CD4-positive, alpha-beta T cell treated with Interleukin-6 at 100 ng/mL for 8 hours (primary cell): ENCODE results near the gene TBL1X.

Experiments used
- DNase-seq: peaks from one replicate; pipeline ENCODE4 v3.0.0-alpha.2; 2020; ENCODE audit warnings: mixed read lengths, low spot score

Gene TBL1X

DNA sequence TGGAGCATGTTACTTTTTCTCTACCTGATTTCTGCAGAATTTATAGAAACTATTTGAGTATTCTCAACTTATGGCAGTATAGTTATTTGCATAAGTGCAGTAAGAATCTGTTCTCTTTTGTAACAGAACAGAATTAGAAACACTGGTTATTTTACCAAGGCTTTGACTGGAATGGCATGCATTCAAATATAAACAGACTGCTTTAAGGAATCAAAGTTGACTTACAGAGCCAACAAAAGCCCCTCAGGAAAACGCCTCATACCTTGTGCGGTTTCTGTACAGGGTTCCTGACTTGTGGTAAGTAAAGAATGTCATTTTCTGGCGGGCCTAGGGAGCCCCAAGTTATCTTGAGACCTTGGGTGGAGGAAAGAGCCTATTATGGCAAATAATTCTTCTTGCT lies 203.7 kb downstream of the TBL1X start:
- no peak for DNase-seq

GRCh38 chrX:9670136-9670814 lies 205.4 kb downstream of the TBL1X start:
- DNase-seq: no peak

GRCh38 chrX:9671998-9672397 lies 207.1 kb downstream of the TBL1X start:
- DNase-seq: no peak

GRCh38 chrX:9676306-9676705 lies 211.4 kb downstream of the TBL1X start:
- no peak for DNase-seq

DNA sequence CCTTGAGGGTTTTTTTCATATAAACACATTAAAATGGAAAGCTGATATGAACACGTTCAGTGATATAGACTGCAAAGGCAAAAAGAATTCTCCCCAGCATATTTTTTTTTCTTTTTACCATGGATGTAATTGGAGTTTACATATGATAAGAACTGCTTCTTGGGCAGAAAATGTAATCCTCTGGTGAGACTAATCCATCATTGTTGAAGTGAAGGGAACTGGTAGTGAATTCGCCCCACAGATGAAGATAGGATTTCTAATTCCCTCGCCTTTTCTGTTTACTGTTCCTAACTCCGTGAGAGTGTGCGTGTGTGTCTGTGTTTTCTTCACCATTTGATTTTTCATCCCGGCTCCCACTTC lies 211.9 kb downstream of the TBL1X start:
- DNase-seq: no peak

DNA sequence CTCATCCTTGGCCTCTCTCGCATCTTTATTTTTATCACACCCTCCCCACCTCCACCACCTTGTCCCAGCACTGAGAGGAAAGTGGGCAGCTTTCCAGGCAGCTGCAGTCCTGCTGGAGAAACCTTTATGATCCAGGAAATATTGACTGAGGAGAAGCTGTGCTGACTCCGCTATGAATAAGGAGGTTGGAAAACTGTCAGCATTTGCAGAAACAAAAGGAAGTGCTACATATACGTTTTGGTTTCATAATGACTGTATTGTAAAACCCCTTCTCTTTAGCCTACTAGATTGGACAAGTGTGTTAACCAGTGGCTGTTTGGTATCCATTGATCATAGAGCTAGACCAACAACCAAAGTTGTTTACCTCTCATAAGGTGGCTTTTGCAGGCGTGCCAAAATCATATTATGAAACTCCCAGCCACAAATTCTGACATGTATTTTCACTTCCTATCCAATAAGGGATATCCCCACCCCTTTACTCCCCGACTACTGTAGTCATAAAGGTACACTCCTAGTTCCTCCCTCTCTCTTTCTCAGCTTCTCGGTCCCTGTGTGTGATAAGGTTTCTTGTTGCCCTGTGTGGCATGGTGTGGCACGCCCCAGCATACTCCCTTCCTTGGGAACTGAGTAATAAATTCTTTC lies 212.4 kb downstream of the TBL1X start:
- DNase-seq: no peak

GRCh38 chrX:9678215-9678965 lies 213.5 kb downstream of the TBL1X start:
- DNase-seq: no peak

GRCh38 chrX:9681011-9681410 lies 216.2 kb downstream of the TBL1X start:
- DNase-seq: no peak

- no peak for DNase-seq
These were observed 216.6 kb downstream of the TBL1X start for GRCh38 chrX:9681422-9681821.

GRCh38 chrX:9682456-9682855 lies 217.6 kb downstream of the TBL1X start:
- DNase-seq: no peak

DNA sequence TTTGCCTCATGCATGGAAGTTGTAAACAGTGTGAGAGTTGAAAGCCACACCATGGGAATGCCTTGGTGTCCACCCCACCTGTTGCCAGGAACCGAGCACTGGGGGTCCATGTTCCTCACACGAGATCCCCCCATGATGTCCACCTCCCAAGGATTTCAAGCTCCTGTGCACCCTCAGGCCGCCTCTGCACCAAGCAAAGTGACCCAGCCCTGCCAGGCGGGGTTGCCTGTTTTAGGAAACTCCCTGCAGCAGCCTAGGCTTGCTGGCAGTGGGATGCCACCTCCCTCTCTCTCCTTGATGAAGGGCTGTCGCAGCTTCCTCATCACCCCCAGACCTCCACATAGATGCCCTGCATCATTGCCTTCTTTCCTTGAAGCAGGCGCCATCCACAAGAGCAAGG lies 218.0 kb downstream of the TBL1X start:
- DNase-seq: no peak

DNA sequence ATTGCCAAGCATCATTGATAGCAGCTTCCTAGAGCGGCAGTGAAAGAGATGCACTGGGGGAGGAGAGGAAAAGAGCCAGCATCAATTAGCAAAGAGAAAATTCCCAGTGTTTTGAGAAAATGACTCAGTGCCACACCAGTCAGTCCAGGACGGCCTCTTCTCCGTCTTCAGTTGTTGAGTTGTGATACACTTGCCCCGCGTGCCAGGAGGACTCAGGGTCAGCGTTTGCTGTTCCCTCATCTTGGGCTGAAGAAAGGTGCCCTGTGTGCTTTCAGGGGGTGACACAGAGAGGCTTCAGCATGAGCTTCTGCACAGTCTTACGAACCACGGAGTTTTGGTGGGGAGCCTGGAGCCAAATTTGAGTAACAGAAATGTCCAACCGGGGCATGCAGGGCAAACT lies 218.5 kb downstream of the TBL1X start:
- no peak for DNase-seq

DNA sequence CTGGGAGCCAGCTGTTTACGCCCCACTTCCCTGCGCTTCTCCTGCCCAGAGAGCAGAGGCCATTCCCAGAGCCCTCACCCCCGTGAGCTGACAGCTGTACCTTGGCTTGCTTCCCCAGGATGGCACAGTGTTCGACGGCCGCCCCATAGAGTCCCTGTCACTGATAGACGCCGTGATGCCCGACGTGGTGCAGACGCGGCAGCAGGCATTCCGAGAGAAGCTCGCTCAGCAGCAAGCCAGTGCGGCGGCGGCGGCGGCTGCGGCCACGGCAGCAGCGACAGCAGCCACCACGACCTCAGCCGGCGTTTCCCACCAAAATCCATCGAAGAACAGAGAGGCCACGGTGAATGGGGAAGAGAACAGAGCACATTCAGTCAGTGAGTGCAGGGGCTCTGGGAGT lies 223.0 kb downstream of the TBL1X start:
- DNase-seq: no peak

DNA sequence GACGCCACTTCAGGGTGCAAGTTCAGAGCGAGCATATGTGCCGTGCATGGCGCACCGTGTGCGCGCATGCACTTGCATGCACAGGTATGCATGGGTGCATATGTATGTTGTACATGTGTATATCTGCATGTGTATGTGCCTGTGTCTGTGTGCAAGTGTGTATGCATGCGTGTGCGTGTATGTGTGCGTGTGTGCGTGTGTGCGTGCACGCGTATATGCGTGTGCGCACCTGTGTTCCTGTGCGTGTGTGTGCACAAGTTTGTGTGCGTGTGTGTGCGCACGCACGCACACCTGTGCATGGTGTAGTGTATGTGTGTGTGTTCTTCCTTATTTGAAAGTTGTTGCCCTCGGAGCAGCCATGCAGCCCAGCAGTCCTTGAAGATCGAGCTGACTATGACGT lies 224.0 kb downstream of the TBL1X start:
- no peak for DNase-seq

- DNase-seq: no peak
These were observed 225.2 kb downstream of the TBL1X start for GRCh38 chrX:9690046-9690445.

GRCh38 chrX:9693307-9694001 lies 228.6 kb downstream of the TBL1X start:
- DNase-seq: no peak

GRCh38 chrX:9698576-9698975 lies 233.7 kb downstream of the TBL1X start:
- DNase-seq: no peak

GRCh38 chrX:9700555-9700954 lies 235.7 kb downstream of the TBL1X start:
- DNase-seq: no peak

- no peak for DNase-seq
These were observed 236.9 kb downstream of the TBL1X start for GRCh38 chrX:9701790-9702189.

- no peak for DNase-seq
These were observed 238.5 kb downstream of the TBL1X start for GRCh38 chrX:9703406-9703805.

- no peak for DNase-seq
These were observed 240.1 kb downstream of the TBL1X start for GRCh38 chrX:9704876-9705465.

- DNase-seq: no peak
These were observed 241.6 kb downstream of the TBL1X start for GRCh38 chrX:9706421-9706820.
